GM12878 (cell line): Measurements from ENCODE around the gene SPATA16.

ENCODE experiments used
- BRCA1 ChIP-seq: IDR thresholded peaks from 2 replicates; pipeline ENCODE4 v1.6.1; 2011; ENCODE audit warnings: low read depth, low read length, improper control_type of control experiment
- YY1 ChIP-seq: IDR thresholded peaks from 2 replicates; pipeline ENCODE4 v1.6.1; 2011; ENCODE audit warnings: low read depth, mild to moderate bottlenecking, low read length
- TF ChIP-seq, protein P1 (sequence below), 3 experiments: IDR thresholded peaks in 2 of 3; conservative IDR thresholded peaks in 1 of 3; 2 replicates each; pipeline ENCODE4 v1.5.1; 2011; ENCODE audit warnings: low read depth in 3 of 3, low read length in 3 of 3, mild to moderate bottlenecking in 3 of 3, control low read depth in 2 of 3, moderate library complexity in 2 of 3, inconsistent platforms in 1 of 3, mixed read lengths in 1 of 3; ENCODE audit not compliant: control insufficient read depth in 2 of 3, insufficient read depth in 1 of 3; ENCODE audit errors: extremely low read depth in 1 of 3

DNA sequence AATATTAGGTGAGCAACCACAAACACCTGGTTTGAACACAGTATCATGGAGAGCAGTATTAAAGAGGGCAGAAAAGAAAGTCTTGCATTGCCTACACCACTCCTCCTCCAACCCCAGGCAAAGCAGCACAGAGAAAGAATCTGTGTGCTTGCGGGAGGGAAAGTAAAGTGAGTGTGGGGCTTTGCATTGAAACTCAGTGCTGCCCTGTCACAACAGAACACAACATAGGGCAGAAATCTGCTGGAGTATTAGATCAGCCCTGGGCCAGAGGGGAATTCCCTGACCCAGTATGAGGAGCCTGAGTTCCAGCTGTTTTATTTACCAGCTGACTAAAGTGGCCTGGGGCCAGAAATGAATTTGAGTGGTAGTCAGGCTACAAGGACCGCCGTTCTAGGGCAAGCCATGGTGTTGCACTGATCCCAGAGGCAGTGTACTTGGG is 75.5 kb downstream of the SPATA16 start:
- TF ChIP-seq YY1 (no peak), BRCA1 (no peak)
- TF ChIP-seq, protein P1, sequence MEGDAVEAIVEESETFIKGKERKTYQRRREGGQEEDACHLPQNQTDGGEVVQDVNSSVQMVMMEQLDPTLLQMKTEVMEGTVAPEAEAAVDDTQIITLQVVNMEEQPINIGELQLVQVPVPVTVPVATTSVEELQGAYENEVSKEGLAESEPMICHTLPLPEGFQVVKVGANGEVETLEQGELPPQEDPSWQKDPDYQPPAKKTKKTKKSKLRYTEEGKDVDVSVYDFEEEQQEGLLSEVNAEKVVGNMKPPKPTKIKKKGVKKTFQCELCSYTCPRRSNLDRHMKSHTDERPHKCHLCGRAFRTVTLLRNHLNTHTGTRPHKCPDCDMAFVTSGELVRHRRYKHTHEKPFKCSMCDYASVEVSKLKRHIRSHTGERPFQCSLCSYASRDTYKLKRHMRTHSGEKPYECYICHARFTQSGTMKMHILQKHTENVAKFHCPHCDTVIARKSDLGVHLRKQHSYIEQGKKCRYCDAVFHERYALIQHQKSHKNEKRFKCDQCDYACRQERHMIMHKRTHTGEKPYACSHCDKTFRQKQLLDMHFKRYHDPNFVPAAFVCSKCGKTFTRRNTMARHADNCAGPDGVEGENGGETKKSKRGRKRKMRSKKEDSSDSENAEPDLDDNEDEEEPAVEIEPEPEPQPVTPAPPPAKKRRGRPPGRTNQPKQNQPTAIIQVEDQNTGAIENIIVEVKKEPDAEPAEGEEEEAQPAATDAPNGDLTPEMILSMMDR (IDR thresholded peaks at IDR 0.05 in 2 of 3, conservative IDR thresholded peaks at IDR 0.05 in 1 of 3; ENCODE audit: control insufficient read depth in 2 of 3, extremely low read depth in 1 of 3, insufficient read depth in 1 of 3, low read depth in 3 of 3, low read length in 3 of 3) = no peak
